GM15510 (cell line): ENCODE data around the gene ZNF605.

ENCODE experiments used
- POLR2A ChIP-seq: IDR thresholded peaks from 3 replicates; pipeline ENCODE4 v1.6.1; 2011; ENCODE audit warnings: borderline replicate concordance; ENCODE audit not compliant: insufficient read length; ENCODE audit errors: extremely low read depth

ZNF605 gene

GRCh38 chr12:132951649-132952048 lies 4.5 kb downstream of the ZNF605 start:
- TF ChIP-seq POLR2A, result no peak

GRCh38 chr12:132950844-132951535 lies 5.1 kb downstream of the ZNF605 start:
- no peak for TF ChIP-seq POLR2A

- TF ChIP-seq POLR2A, result no peak
Observed at GRCh38 chr12:132949936-132950837, 5.9 kb downstream of the ZNF605 start.

GRCh38 chr12:132948146-132949066 lies 7.7 kb downstream of the ZNF605 start:
- TF ChIP-seq POLR2A, result no peak

GRCh38 chr12:132946246-132946820 lies 9.8 kb downstream of the ZNF605 start:
- TF ChIP-seq POLR2A, result no peak

GRCh38 chr12:132945806-132946205 lies 10.3 kb downstream of the ZNF605 start:
- no peak for TF ChIP-seq POLR2A

- no peak for TF ChIP-seq POLR2A
Observed at GRCh38 chr12:132942611-132943010, 13.5 kb downstream of the ZNF605 start.

- TF ChIP-seq POLR2A, result no peak
Observed at GRCh38 chr12:132941336-132941954, 14.7 kb downstream of the ZNF605 start.

- no peak for TF ChIP-seq POLR2A
Observed at GRCh38 chr12:132940071-132940719, 15.9 kb downstream of the ZNF605 start.

- no peak for TF ChIP-seq POLR2A
Observed at GRCh38 chr12:132937476-132937875, 18.6 kb downstream of the ZNF605 start.

GRCh38 chr12:132936163-132936562 lies 19.9 kb downstream of the ZNF605 start:
- TF ChIP-seq POLR2A, result no peak

- no peak for TF ChIP-seq POLR2A
Observed at GRCh38 chr12:132926415-132926833, 29.7 kb downstream of the ZNF605 start.

GRCh38 chr12:132925597-132926414 lies 30.3 kb downstream of the ZNF605 start:
- TF ChIP-seq POLR2A, result no peak
